Karpas-422 (cell line): ENCODE measurements around the gene PTGES2. TPM values are rescaled to one million over a fixed set of nuclear protein-coding genes. Genes with fewer than 3 reads are reported as not detected.

ENCODE experiments used
- DNase-seq: peaks from one replicate; pipeline ENCODE4 v3.0.0-alpha.2; 2015
- H2AFZ ChIP-seq: fragments of 200-600 bp; sonication (generic); 2 replicates; pipeline ENCODE4 v1.6.1; 2014; ENCODE audit warnings: antibody characterized with exemption, low read length, mixed read lengths
- H3K27ac ChIP-seq: fragments of 200-600 bp; sonication (generic); 2 replicates; pipeline ENCODE4 v1.5.1; 2014; ENCODE audit warnings: mild to moderate bottlenecking, low read length, moderate library complexity
- H3K27me3 ChIP-seq: fragments of 200-600 bp; sonication (generic); 2 replicates; pipeline ENCODE4 v1.6.1; 2014; ENCODE audit warnings: low read length, mixed read lengths
- H3K36me3 ChIP-seq: fragments of 200-600 bp; sonication (generic); 2 replicates; pipeline ENCODE4 v1.6.1; 2014; ENCODE audit warnings: low read length, mixed read lengths; ENCODE audit not compliant: insufficient read depth
- H3K4me1 ChIP-seq: fragments of 200-600 bp; sonication (generic); 2 replicates; pipeline ENCODE4 v1.6.1; 2014; ENCODE audit warnings: mild to moderate bottlenecking, low read length, mixed read lengths
- H3K4me2 ChIP-seq: fragments of 200-600 bp; sonication (generic); 2 replicates; pipeline ENCODE4 v1.6.1; 2014; ENCODE audit warnings: low read length, low read depth, mild to moderate bottlenecking; ENCODE audit not compliant: poor library complexity, severe bottlenecking
- H3K4me3 ChIP-seq: fragments of 200-600 bp; sonication (generic); 2 replicates; pipeline ENCODE4 v1.5.1; 2014; ENCODE audit warnings: mild to moderate bottlenecking, antibody characterized with exemption, low read length, mixed read lengths
- H3K79me2 ChIP-seq: fragments of 200-600 bp; sonication (generic); 2 replicates; pipeline ENCODE4 v1.6.1; 2014; ENCODE audit warnings: mild to moderate bottlenecking, low read length, mixed read lengths
- H3K9ac ChIP-seq: fragments of 200-600 bp; sonication (generic); 2 replicates; pipeline ENCODE4 v1.6.0; 2014; ENCODE audit warnings: low read length
- H3K9me2 ChIP-seq: fragments of 200-600 bp; sonication (generic), shearing (Covaris generic); replicated peaks from 2 replicates; pipeline ENCODE4 v1.6.0; 2014; ENCODE audit warnings: mild to moderate bottlenecking, low read length, moderate library complexity; ENCODE audit not compliant: insufficient read depth
- H3K9me3 ChIP-seq: fragments of 300-700, 200-600 bp; sonication (generic); 2 replicates; pipeline ENCODE4 v1.6.1; 2014; ENCODE audit warnings: low read length, mixed read lengths
- H4K20me1 ChIP-seq: fragments of 200-600 bp; sonication (generic); 2 replicates; pipeline ENCODE4 v1.6.1; 2014; ENCODE audit warnings: mild to moderate bottlenecking, antibody characterized with exemption, low read length, low read depth; ENCODE audit not compliant: insufficient read depth
- total RNA-seq: library from RNA; depleted of rRNA; stranded (reverse); fragments of >200 nt; shearing (Covaris generic); gene quantifications from 2 replicates; pipeline ENCODE4 v1.2.3, GENCODE V29; 2014; ENCODE audit warnings: low replicate concordance

Gene PTGES2
- total RNA-seq, 1 experiment from 2014 or later, result 68.4 TPM

- H3K9me3 ChIP-seq, result no peaks in the 10 kb centered on the region
- no peak overlapping the region for H2AFZ ChIP-seq
- H3K79me2 ChIP-seq, result peaks cover 44% of the 10 kb centered on the region
- H3K4me1 ChIP-seq, result peaks cover 43% of the 10 kb centered on the region
- H3K9ac ChIP-seq, result peak overlapping the region; percentile 27; the same call in 1 of the 2 replicates
- H3K9me2 ChIP-seq, result no peaks in the 10 kb centered on the region
- H4K20me1 ChIP-seq, result peaks cover 6% of the 10 kb centered on the region; the same call in 1 of the 2 replicates
- H3K27me3 ChIP-seq, result no peaks in the 10 kb centered on the region
- no peak overlapping the region for H3K4me3 ChIP-seq
- no peaks in the 10 kb centered on the region for H3K36me3 ChIP-seq
- peak overlapping the region; percentile 44 for H3K4me2 ChIP-seq
- DNase-seq, result no peak
- H3K27ac ChIP-seq, result peak overlapping the region; percentile 16; the same call in 1 of the 2 replicates
Observed at GRCh38 chr9:128097543-128098296, 29.8 kb downstream of the PTGES2 start.

GRCh38 chr9:128096616-128097536 lies 30.7 kb downstream of the PTGES2 start:
- peaks cover 51% of the 10 kb centered on the region for H3K4me1 ChIP-seq

GRCh38 chr9:128094950-128095544 lies 32.5 kb downstream of the PTGES2 start:
- Histone ChIP-seq H3K9ac (peak overlapping the region; percentile 37), H3K4me3 (peak overlapping the region; percentile 32; the same call in 1 of the 2 replicates), H3K4me2 (peak overlapping the region; percentile 56), H2AFZ (no peak overlapping the region), H4K20me1 (peaks cover 6% of the 10 kb centered on the region; the same call in 1 of the 2 replicates), H3K36me3 (no peaks in the 10 kb centered on the region), H3K27ac (peak overlapping the region; percentile 77), H3K4me1 (peaks cover 55% of the 10 kb centered on the region), H3K9me3 (no peaks in the 10 kb centered on the region), H3K9me2 (no peaks in the 10 kb centered on the region), H3K79me2 (peaks cover 59% of the 10 kb centered on the region), H3K27me3 (no peaks in the 10 kb centered on the region)
- DNase-seq, result no peak

More at GRCh38 chr9:128096616-128097536, 30.7 kb downstream of the PTGES2 start:
- Histone ChIP-seq H4K20me1 (peaks cover 6% of the 10 kb centered on the region; the same call in 1 of the 2 replicates), H3K4me3 (no peak overlapping the region), H3K9me3 (no peaks in the 10 kb centered on the region), H3K36me3 (no peaks in the 10 kb centered on the region), H3K27me3 (no peaks in the 10 kb centered on the region), H3K4me2 (no peak overlapping the region), H3K9ac (no peak overlapping the region), H3K9me2 (no peaks in the 10 kb centered on the region), H3K79me2 (peaks cover 52% of the 10 kb centered on the region), H3K27ac (no peak overlapping the region), H2AFZ (no peak overlapping the region)
- DNase-seq, result no peak

GRCh38 chr9:128094166-128094949 lies 33.2 kb downstream of the PTGES2 start:
- Histone ChIP-seq H3K4me1 (peaks cover 55% of the 10 kb centered on the region), H3K9me3 (no peaks in the 10 kb centered on the region), H3K9ac (peak overlapping the region; percentile 37), H3K4me2 (peak overlapping the region; percentile 56), H3K9me2 (no peaks in the 10 kb centered on the region), H3K79me2 (peaks cover 59% of the 10 kb centered on the region), H4K20me1 (peaks cover 6% of the 10 kb centered on the region; the same call in 1 of the 2 replicates), H2AFZ (no peak overlapping the region), H3K27me3 (no peaks in the 10 kb centered on the region), H3K36me3 (no peaks in the 10 kb centered on the region), H3K27ac (peak overlapping the region; percentile 77), H3K4me3 (peak overlapping the region; percentile 32; the same call in 1 of the 2 replicates)
- DNase-seq, result peak; percentile 93

GRCh38 chr9:128093011-128093410 lies 34.5 kb downstream of the PTGES2 start:
- no peaks in the 10 kb centered on the region for H3K9me3 ChIP-seq
- H3K9ac ChIP-seq, result peak overlapping the region; percentile 31
- H3K27ac ChIP-seq, result peak overlapping the region; percentile 77
- H3K36me3 ChIP-seq, result no peaks in the 10 kb centered on the region
- DNase-seq, result no peak
- H3K79me2 ChIP-seq, result peaks cover 62% of the 10 kb centered on the region
- H3K4me3 ChIP-seq, result 0 out of 2 replicates have a peak overlapping the region, but pooled peaks have one; percentile 32
- H4K20me1 ChIP-seq, result no peaks in the 10 kb centered on the region
- peaks cover 45% of the 10 kb centered on the region for H3K4me1 ChIP-seq
- peak overlapping the region; percentile 56 for H3K4me2 ChIP-seq
- no peaks in the 10 kb centered on the region for H3K27me3 ChIP-seq
- H3K9me2 ChIP-seq, result no peaks in the 10 kb centered on the region
- H2AFZ ChIP-seq, result no peak overlapping the region

GRCh38 chr9:128092199-128092977 lies 35.1 kb downstream of the PTGES2 start:
- no peaks in the 10 kb centered on the region for H4K20me1 ChIP-seq
- H3K9me2 ChIP-seq, result no peaks in the 10 kb centered on the region
- peak overlapping the region; percentile 31 for H3K9ac ChIP-seq
- DNase-seq, result no peak
- H3K4me1 ChIP-seq, result peaks cover 40% of the 10 kb centered on the region
- peaks cover 69% of the 10 kb centered on the region for H3K79me2 ChIP-seq
- no peaks in the 10 kb centered on the region for H3K27me3 ChIP-seq
- H2AFZ ChIP-seq, result no peak overlapping the region
- no peak overlapping the region for H3K4me3 ChIP-seq
- peak overlapping the region; percentile 77 for H3K27ac ChIP-seq
- H3K36me3 ChIP-seq, result no peaks in the 10 kb centered on the region
- no peaks in the 10 kb centered on the region for H3K9me3 ChIP-seq
- peak overlapping the region; percentile 56 for H3K4me2 ChIP-seq

GRCh38 chr9:128091571-128091970 lies 36.0 kb downstream of the PTGES2 start:
- no peak overlapping the region for H3K27ac ChIP-seq
- no peaks in the 10 kb centered on the region for H3K27me3 ChIP-seq
- H3K36me3 ChIP-seq, result no peaks in the 10 kb centered on the region
- no peaks in the 10 kb centered on the region for H4K20me1 ChIP-seq
- DNase-seq, result no peak
- peaks cover 40% of the 10 kb centered on the region for H3K4me1 ChIP-seq
- no peak overlapping the region for H3K4me2 ChIP-seq
- no peak overlapping the region for H2AFZ ChIP-seq
- H3K9ac ChIP-seq, result no peak overlapping the region
- no peaks in the 10 kb centered on the region for H3K9me3 ChIP-seq
- H3K4me3 ChIP-seq, result no peak overlapping the region
- peaks cover 70% of the 10 kb centered on the region for H3K79me2 ChIP-seq
- no peaks in the 10 kb centered on the region for H3K9me2 ChIP-seq
